ENCODE results near the gene MT1F. TPM values are rescaled to one million over a fixed set of nuclear protein-coding genes. Genes with fewer than 3 reads are reported as not detected.

MT1F gene
- total and polyA plus RNA-seq, 2 donors (not counting 1 experiment from before 2014, with no cell fraction given): 4.3 to 5.3 TPM

DNA sequence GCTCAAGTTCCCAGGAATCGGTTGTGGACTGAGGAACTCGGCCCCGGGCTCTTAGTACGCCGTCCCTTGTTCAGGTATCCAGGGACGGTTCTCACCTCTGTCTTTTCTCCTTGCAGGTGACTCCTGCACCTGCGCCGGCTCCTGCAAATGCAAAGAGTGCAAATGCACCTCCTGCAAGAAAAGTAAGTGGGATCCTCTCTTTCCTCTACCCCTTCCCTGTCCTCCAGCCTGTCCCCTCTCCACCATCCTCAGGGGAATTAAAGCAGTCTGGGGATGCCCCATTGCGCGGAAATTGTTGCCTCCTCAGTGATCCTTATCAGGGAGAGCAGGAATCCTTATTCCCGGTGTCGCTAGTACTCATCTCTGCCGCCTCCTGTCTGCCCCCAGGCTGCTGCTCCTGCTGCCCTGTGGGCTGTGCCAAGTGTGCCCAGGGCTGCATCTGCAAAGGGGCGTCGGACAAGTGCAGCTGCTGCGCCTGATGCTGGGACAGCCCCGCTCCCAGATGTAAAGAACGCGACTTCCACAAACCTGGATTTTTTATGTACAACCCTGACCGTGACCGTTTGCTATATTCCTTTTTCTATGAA lies 48.8 kb upstream of the MT1F start:
- ChIA-PET POLR2A (interaction anchor here (1.3 kb wide), 1 partner anchor 34 kb away, joined by 3 read pairs; no protein-coding TSS in a partner anchor), CTCF (interaction anchor here (1.0 to 2.2 kb wide), 6 partner anchors 9 to 291 kb away, joined by 3 to 18 read pairs (median 4); no protein-coding TSS in a partner anchor)
- no peaks in the 10 kb centered on the region for H4K20me1 ChIP-seq (ENCODE audit: control insufficient read depth, insufficient read depth, low read length, poor library complexity, severe bottlenecking)
- peak overlapping the region; percentile 66 for H3K9ac ChIP-seq (ENCODE audit: low read length)
- H3K27ac ChIP-seq (ENCODE audit: low read length in 2 of 2): peak overlapping the region in 1 of 2 donors; percentile 12
- Mint-ChIP-seq H3K9me3 (ENCODE audit: insufficient read depth) (no peaks in the 10 kb centered on the region), H3K27ac (peak overlapping the region; percentile 88), H3K4me1 (peaks cover 37% of the 10 kb centered on the region), H3K27me3 (no peaks in the 10 kb centered on the region), H3K4me3 (peak overlapping the region; percentile 97)
- H3K4me3 ChIP-seq (ENCODE audit: control extremely low read depth in 1 of 5, extremely low read depth in 1 of 5, insufficient read depth in 1 of 5, low read depth in 2 of 5, low read length in 4 of 5): peak overlapping the region; percentile 60 to 77 (median 73)
- DNase-seq (no peak), ATAC-seq (ENCODE audit: low read depth) (no peak)
- H3K4me2 ChIP-seq (replicated peaks; ENCODE audit: low read depth, low read length, poor library complexity, severe bottlenecking): peak overlapping the region; percentile 86
- intact Hi-C loops (cut with micrococcal nuclease): loop anchor here (1.0 to 10.0 kb wide), 12 partner anchors 22 to 636 kb away; partner anchors contain the start of genes ARL2BP, MT1F, MT1X and NUDT21
- no peak for TF ChIP-seq CTCF (IDR thresholded peaks at IDR 0.05)
- TF ChIP-seq EZH2 (IDR thresholded peaks at IDR 0.05; ENCODE audit: borderline replicate concordance, insufficient read depth, low read depth, low read length, poor library complexity, severe bottlenecking): no peak
- no peaks in the 10 kb centered on the region for H3K27me3 ChIP-seq (replicated peaks in 1 of 4; ENCODE audit: control extremely low read depth in 1 of 4, control insufficient read depth in 3 of 4, insufficient read depth in 4 of 4, low read length in 3 of 4)
- H2AFZ ChIP-seq (ENCODE audit: insufficient read depth, low read depth, low read length, poor library complexity, severe bottlenecking): peak overlapping the region; percentile 77
- peaks cover 21 to 41% of the 10 kb centered on the region in 2 donors for H3K4me1 ChIP-seq (ENCODE audit: control insufficient read depth in 2 of 2, insufficient read depth in 2 of 2, low read length in 2 of 2)
- H3K9me3 ChIP-seq (ENCODE audit: control extremely low read depth in 1 of 3, control insufficient read depth in 2 of 3, insufficient read depth in 1 of 3, low read length in 2 of 3): no peaks in the 10 kb centered on the region
- no peaks in the 10 kb centered on the region for H3K36me3 ChIP-seq (replicated peaks in 1 of 2; ENCODE audit: control extremely low read depth in 1 of 2, control insufficient read depth in 1 of 2, extremely low read depth in 1 of 2, insufficient read depth in 2 of 2, low read length in 1 of 2)
- no peaks in the 10 kb centered on the region for H3K79me2 ChIP-seq (ENCODE audit: control insufficient read depth, insufficient read depth, low read length)
- WGBS (ENCODE audit: insufficient coverage): 0% methylated on average over 16 of the region's 21 CpGs

- H4K20me1 ChIP-seq (ENCODE audit: control insufficient read depth, insufficient read depth, low read length, poor library complexity, severe bottlenecking): no peaks in the 10 kb centered on the region
- H3K9me3 ChIP-seq (ENCODE audit: control extremely low read depth in 1 of 3, control insufficient read depth in 2 of 3, insufficient read depth in 1 of 3, low read length in 2 of 3): no peaks in the 10 kb centered on the region
- ChIA-PET CTCF (interaction anchor here (1.0 to 2.2 kb wide), 6 partner anchors 8 to 95 kb away, joined by 3 to 18 read pairs (median 5); no protein-coding TSS in a partner anchor), POLR2A (no interaction called here)
- no peaks in the 10 kb centered on the region for H3K27me3 Mint-ChIP-seq
- H3K36me3 ChIP-seq (replicated peaks in 1 of 2; ENCODE audit: control extremely low read depth in 1 of 2, control insufficient read depth in 1 of 2, extremely low read depth in 1 of 2, insufficient read depth in 2 of 2, low read length in 1 of 2): no peaks in the 10 kb centered on the region
- H3K4me2 ChIP-seq (replicated peaks; ENCODE audit: low read depth, low read length, poor library complexity, severe bottlenecking): peak overlapping the region; percentile 86
- peak overlapping the region; percentile 77 for H2AFZ ChIP-seq (ENCODE audit: insufficient read depth, low read depth, low read length, poor library complexity, severe bottlenecking)
- H3K27ac ChIP-seq (ENCODE audit: low read length in 2 of 2): peak overlapping the region; percentile 12 to 27
- ATAC-seq (ENCODE audit: low read depth) (peak; percentile 63), DNase-seq (peak; percentile 91)
- H3K9ac ChIP-seq (ENCODE audit: low read length): peak overlapping the region; percentile 66
- 0% methylated on average over 3 of the region's 6 CpGs for WGBS (ENCODE audit: insufficient coverage)
- intact Hi-C loops (cut with micrococcal nuclease): loop anchor here (1.0 to 10.0 kb wide), 7 partner anchors 21 to 635 kb away; partner anchors contain the start of genes ARL2BP, NUDT21, NUP93 and OGFOD1
- H3K27ac Mint-ChIP-seq: peak overlapping the region; percentile 88
- H3K79me2 ChIP-seq (ENCODE audit: control insufficient read depth, insufficient read depth, low read length): no peaks in the 10 kb centered on the region
- no peaks in the 10 kb centered on the region for H3K9me3 Mint-ChIP-seq (ENCODE audit: insufficient read depth)
- peaks cover 37% of the 10 kb centered on the region for H3K4me1 Mint-ChIP-seq
- TF ChIP-seq EZH2 (IDR thresholded peaks at IDR 0.05; ENCODE audit: borderline replicate concordance, insufficient read depth, low read depth, low read length, poor library complexity, severe bottlenecking): no peak
- no peak for TF ChIP-seq CTCF (IDR thresholded peaks at IDR 0.05)
- no peaks in the 10 kb centered on the region for H3K27me3 ChIP-seq (replicated peaks in 1 of 4; ENCODE audit: control extremely low read depth in 1 of 4, control insufficient read depth in 3 of 4, insufficient read depth in 4 of 4, low read length in 3 of 4)
- peak overlapping the region; percentile 97 for H3K4me3 Mint-ChIP-seq
- H3K4me1 ChIP-seq (ENCODE audit: control insufficient read depth in 2 of 2, insufficient read depth in 2 of 2, low read length in 2 of 2): peaks cover 21 to 41% of the 10 kb centered on the region in 2 donors
- H3K4me3 ChIP-seq (ENCODE audit: control extremely low read depth in 1 of 5, extremely low read depth in 1 of 5, insufficient read depth in 1 of 5, low read depth in 2 of 5, low read length in 4 of 5): peak overlapping the region; percentile 60 to 77 (median 73)
These were observed 48.3 kb upstream of the MT1F start for GRCh38 chr16:56609463-56609921.
